ENCODE data around the gene MMP15.
"Not testable (repeated sequence)": the region's sequence is repeated elsewhere in the genome, so short reads cannot be mapped to it uniquely, and the experiment has no call there.

The MMP15 gene

GRCh38 chr16:58001781-58002415 is 23.7 kb upstream of the MMP15 start:
- DNase-seq (ENCODE audit: extremely low spot score) = no peak
- ChIA-PET CTCF (interaction anchor here (1.0 to 1.3 kb wide), 2 partner anchors 95 to 103 kb away, joined by 3 to 4 read pairs; no protein-coding TSS in a partner anchor), POLR2A (interaction anchor here (1.0 kb wide), 1 partner anchor 17 kb away, joined by 3 read pairs; no protein-coding TSS in a partner anchor)
- TF ChIP-seq ZNF384 (IDR thresholded peaks at IDR 0.05) (no peak), L3MBTL2 (conservative IDR thresholded peaks at IDR 0.05) (no peak), HDGF (IDR thresholded peaks at IDR 0.05; ENCODE audit: borderline replicate concordance) (no peak), SUZ12 (IDR thresholded peaks at IDR 0.05) (no peak), ELF4 (IDR thresholded peaks at IDR 0.05) (no peak), CTBP1 (IDR thresholded peaks at IDR 0.05; ENCODE audit: borderline replicate concordance) (no peak), ARNT (IDR thresholded peaks at IDR 0.05) (no peak), LEF1 (IDR thresholded peaks at IDR 0.05; ENCODE audit: borderline replicate concordance) (no peak), FOXM1 (IDR thresholded peaks at IDR 0.05; ENCODE audit: borderline replicate concordance) (no peak), BHLHE40 (IDR thresholded peaks at IDR 0.05; ENCODE audit: borderline replicate concordance) (no peak), FOXA1 (IDR thresholded peaks at IDR 0.05) (no peak), FOXK2 (IDR thresholded peaks at IDR 0.05) (no peak)
- TF ChIP-seq, protein P1, sequence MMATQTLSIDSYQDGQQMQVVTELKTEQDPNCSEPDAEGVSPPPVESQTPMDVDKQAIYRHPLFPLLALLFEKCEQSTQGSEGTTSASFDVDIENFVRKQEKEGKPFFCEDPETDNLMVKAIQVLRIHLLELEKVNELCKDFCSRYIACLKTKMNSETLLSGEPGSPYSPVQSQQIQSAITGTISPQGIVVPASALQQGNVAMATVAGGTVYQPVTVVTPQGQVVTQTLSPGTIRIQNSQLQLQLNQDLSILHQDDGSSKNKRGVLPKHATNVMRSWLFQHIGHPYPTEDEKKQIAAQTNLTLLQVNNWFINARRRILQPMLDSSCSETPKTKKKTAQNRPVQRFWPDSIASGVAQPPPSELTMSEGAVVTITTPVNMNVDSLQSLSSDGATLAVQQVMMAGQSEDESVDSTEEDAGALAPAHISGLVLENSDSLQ (IDR thresholded peaks at IDR 0.05) = no peak

- no peak for DNase-seq (ENCODE audit: extremely low spot score)
- CTCF ChIA-PET = no interaction called here
- POLR2A ChIA-PET = interaction anchor here (1.0 kb wide), 1 partner anchor 18 kb away, joined by 3 read pairs; no protein-coding TSS in a partner anchor
- no peak for TF ChIP-seq FOXK2 (IDR thresholded peaks at IDR 0.05)
- TF ChIP-seq SUZ12 (IDR thresholded peaks at IDR 0.05) = no peak
- TF ChIP-seq ZNF384 (IDR thresholded peaks at IDR 0.05) = no peak
- no peak for TF ChIP-seq SP1 (IDR thresholded peaks at IDR 0.05)
- TF ChIP-seq HDGF (IDR thresholded peaks at IDR 0.05; ENCODE audit: borderline replicate concordance) = no peak
- no peak for TF ChIP-seq ARNT (IDR thresholded peaks at IDR 0.05)
- TF ChIP-seq CTBP1 (IDR thresholded peaks at IDR 0.05; ENCODE audit: borderline replicate concordance) = no peak
These were observed 23.1 kb upstream of the MMP15 start for GRCh38 chr16:58002416-58002800.

- DNase-seq (ENCODE audit: extremely low spot score) = no peak
- ChIA-PET CTCF (no interaction called here), POLR2A (interaction anchor here (1.0 kb wide), 1 partner anchor 18 kb away, joined by 3 read pairs; no protein-coding TSS in a partner anchor)
- TF ChIP-seq, protein P1 (IDR thresholded peaks at IDR 0.05) = no peak
- TF ChIP-seq ELF4 (IDR thresholded peaks at IDR 0.05) (no peak), LEF1 (IDR thresholded peaks at IDR 0.05; ENCODE audit: borderline replicate concordance) (no peak), HDGF (IDR thresholded peaks at IDR 0.05; ENCODE audit: borderline replicate concordance) (no peak), TARDBP (IDR thresholded peaks at IDR 0.05) (no peak), ARNT (IDR thresholded peaks at IDR 0.05) (no peak), FOXA1 (IDR thresholded peaks at IDR 0.05) (no peak), SUZ12 (IDR thresholded peaks at IDR 0.05) (no peak)
These were observed 22.6 kb upstream of the MMP15 start for GRCh38 chr16:58002936-58003335.

DNA sequence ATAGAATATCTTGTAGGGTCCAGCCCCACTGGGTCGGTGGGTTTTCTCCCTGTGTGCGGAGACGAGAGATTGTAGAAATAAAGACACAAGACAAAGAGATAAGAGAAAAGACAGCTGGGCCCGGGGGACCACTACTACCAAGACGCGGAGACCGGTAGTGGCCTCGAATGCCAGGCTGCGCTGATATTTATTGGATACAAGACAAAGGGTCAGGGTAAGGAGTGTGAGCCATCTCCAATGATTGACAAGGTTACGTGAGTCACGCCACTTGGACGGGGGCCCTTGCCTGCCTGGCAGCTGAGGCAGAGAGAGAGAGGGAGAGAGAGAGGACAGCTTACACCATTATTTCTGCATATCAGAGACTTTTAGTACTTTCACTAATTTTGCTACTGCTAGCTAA is 20.8 kb upstream of the MMP15 start:
- DNase-seq (ENCODE audit: extremely low spot score); CTCF ChIA-PET; POLR2A ChIA-PET: not testable (repeated sequence)

DNA sequence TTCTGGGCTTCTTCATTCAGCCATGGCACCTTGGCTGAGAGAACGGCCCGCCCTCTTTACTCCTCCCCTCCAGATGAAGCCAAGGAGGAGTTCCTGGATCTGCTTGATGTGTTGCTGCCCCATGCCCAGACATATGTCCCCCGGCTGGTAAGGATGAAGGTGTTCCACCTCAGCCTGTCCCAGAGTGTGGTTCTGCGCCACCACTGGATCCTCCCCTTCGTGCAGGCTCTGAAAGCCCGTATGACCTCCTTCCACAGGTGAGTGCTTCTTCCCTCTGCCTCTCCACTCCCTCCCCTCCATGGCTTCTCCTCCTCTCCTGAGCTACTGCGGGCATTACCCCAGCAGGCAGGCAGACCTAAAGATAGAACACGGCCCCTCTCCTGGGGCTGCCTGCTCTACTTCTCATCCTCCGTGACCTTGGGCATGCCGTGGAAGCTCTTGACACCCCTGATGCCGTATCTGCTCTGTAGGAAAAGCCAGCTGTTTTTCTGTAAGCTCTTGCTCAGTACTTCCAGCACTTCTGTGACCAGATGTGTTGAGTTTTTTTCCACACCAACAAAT is 15.6 kb upstream of the MMP15 start:
- TF ChIP-seq CTBP1 (IDR thresholded peaks at IDR 0.05; ENCODE audit: borderline replicate concordance) = no peak
- TF ChIP-seq FOXA1 (IDR thresholded peaks at IDR 0.05) = no peak
- no peak for TF ChIP-seq NFRKB (IDR thresholded peaks at IDR 0.05)
- no peak for TF ChIP-seq SUZ12 (IDR thresholded peaks at IDR 0.05)
- TF ChIP-seq, protein P1 (IDR thresholded peaks at IDR 0.05) = no peak
- no peak for TF ChIP-seq FOXM1 (IDR thresholded peaks at IDR 0.05; ENCODE audit: borderline replicate concordance)
- TF ChIP-seq ARNT (IDR thresholded peaks at IDR 0.05) = no peak
- no peak for TF ChIP-seq BHLHE40 (IDR thresholded peaks at IDR 0.05; ENCODE audit: borderline replicate concordance)
- TF ChIP-seq ZNF384 (IDR thresholded peaks at IDR 0.05) = no peak
- no peak for TF ChIP-seq TARDBP (IDR thresholded peaks at IDR 0.05)
- no peak for TF ChIP-seq HDGF (IDR thresholded peaks at IDR 0.05; ENCODE audit: borderline replicate concordance)
- no peak for TF ChIP-seq LEF1 (IDR thresholded peaks at IDR 0.05; ENCODE audit: borderline replicate concordance)
- CTCF ChIA-PET = no interaction called here
- POLR2A ChIA-PET = interaction anchor here (1.1 kb wide), 1 partner anchor 120 kb away, joined by 5 read pairs; the partner anchor contains the start of gene CFAP20
- DNase-seq (ENCODE audit: extremely low spot score) = no peak

- ChIA-PET POLR2A (interaction anchor here (1.1 kb wide), 1 partner anchor 119 kb away, joined by 5 read pairs; the partner anchor contains the start of gene CFAP20), CTCF (no interaction called here)
- no peak for DNase-seq (ENCODE audit: extremely low spot score)
- TF ChIP-seq FOXM1 (IDR thresholded peaks at IDR 0.05; ENCODE audit: borderline replicate concordance) (no peak), SP1 (IDR thresholded peaks at IDR 0.05) (no peak), SUZ12 (IDR thresholded peaks at IDR 0.05) (no peak), FOXK2 (IDR thresholded peaks at IDR 0.05) (no peak), ELF4 (IDR thresholded peaks at IDR 0.05) (no peak), CTBP1 (IDR thresholded peaks at IDR 0.05; ENCODE audit: borderline replicate concordance) (no peak), HDGF (IDR thresholded peaks at IDR 0.05; ENCODE audit: borderline replicate concordance) (no peak), NFRKB (IDR thresholded peaks at IDR 0.05) (no peak), L3MBTL2 (conservative IDR thresholded peaks at IDR 0.05) (no peak), LEF1 (IDR thresholded peaks at IDR 0.05; ENCODE audit: borderline replicate concordance) (no peak), ZNF384 (IDR thresholded peaks at IDR 0.05) (no peak), TARDBP (IDR thresholded peaks at IDR 0.05) (no peak)
These were observed 14.7 kb upstream of the MMP15 start for GRCh38 chr16:58010886-58011285.
